PC-3 (cell line): ENCODE data around the gene ITGA4.

Experiments used
- EZH2 ChIP-seq: fragments of 300-600 bp; sonication (generic); IDR thresholded peaks from one replicate; pipeline ENCODE4 v1.6.1; 2017; ENCODE audit warnings: antibody characterized with exemption, mild to moderate bottlenecking, low read length; ENCODE audit not compliant: unreplicated experiment
- TF ChIP-seq, protein P1 (sequence below): fragments of 300-600 bp; sonication (generic); conservative IDR thresholded peaks from 2 replicates; pipeline ENCODE4 v1.5.1; 2017; ENCODE audit warnings: antibody characterized with exemption, low read depth, mild to moderate bottlenecking, low read length

DNA sequence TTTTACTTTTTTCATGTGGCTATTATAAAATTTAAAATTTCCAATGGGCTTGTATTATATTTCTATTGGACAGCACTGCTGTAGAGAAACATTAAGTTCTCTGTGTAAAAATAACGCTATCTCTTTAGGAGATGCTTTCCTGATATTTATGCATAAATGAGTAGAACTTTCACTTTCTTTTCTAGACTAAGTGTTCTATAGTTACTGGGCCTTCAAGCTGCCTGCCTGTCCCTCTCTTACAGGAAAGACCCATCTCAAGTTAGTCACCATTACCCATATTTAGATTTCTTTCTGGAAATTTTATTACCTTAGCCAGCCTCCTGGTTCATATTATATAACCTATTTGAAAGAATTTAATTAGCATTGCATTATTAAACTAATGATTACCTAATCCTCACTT is 4.8 kb downstream of the ITGA4 start:
- TF ChIP-seq, protein P1, sequence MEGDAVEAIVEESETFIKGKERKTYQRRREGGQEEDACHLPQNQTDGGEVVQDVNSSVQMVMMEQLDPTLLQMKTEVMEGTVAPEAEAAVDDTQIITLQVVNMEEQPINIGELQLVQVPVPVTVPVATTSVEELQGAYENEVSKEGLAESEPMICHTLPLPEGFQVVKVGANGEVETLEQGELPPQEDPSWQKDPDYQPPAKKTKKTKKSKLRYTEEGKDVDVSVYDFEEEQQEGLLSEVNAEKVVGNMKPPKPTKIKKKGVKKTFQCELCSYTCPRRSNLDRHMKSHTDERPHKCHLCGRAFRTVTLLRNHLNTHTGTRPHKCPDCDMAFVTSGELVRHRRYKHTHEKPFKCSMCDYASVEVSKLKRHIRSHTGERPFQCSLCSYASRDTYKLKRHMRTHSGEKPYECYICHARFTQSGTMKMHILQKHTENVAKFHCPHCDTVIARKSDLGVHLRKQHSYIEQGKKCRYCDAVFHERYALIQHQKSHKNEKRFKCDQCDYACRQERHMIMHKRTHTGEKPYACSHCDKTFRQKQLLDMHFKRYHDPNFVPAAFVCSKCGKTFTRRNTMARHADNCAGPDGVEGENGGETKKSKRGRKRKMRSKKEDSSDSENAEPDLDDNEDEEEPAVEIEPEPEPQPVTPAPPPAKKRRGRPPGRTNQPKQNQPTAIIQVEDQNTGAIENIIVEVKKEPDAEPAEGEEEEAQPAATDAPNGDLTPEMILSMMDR = no peak
- TF ChIP-seq EZH2 = no peak
